Smooth muscle cell (in vitro differentiated cells): ENCODE measurements around the gene ENTPD8. TPM values are rescaled to one million over a fixed set of nuclear protein-coding genes. Genes with fewer than 3 reads are reported as not detected.

Experiments used
- DNase-seq: peaks from one replicate; lab custom pipeline; 2025; ENCODE audit not compliant: unreplicated experiment; lab: John Stamatoyannopoulos, UW
- H2AFZ ChIP-seq: fragments of 200-600 bp; sonication (generic); 2 replicates; pipeline ENCODE4 v1.6.0; 2016; ENCODE audit warnings: antibody characterized with exemption, low read depth, mild to moderate bottlenecking
- H3F3A ChIP-seq: fragments of 200-600 bp; sonication (generic); 2 replicates; pipeline ENCODE4 v1.6.0; 2017; ENCODE audit warnings: antibody characterized with exemption, low read depth
- H3K27ac ChIP-seq: fragments of 200-600 bp; sonication (generic); 2 replicates; pipeline ENCODE4 v1.5.1; 2016; ENCODE audit warnings: low read depth, mild to moderate bottlenecking
- H3K27me3 ChIP-seq: fragments of 200-600 bp; sonication (generic); 2 replicates; pipeline ENCODE4 v1.6.1; 2016; ENCODE audit warnings: low read depth, mild to moderate bottlenecking
- H3K36me3 ChIP-seq: fragments of 200-600 bp; sonication (generic); 2 replicates; pipeline ENCODE4 v1.5.1; 2016; ENCODE audit warnings: low read depth
- H3K4me1 ChIP-seq: fragments of 200-600 bp; sonication (generic); 2 replicates; pipeline ENCODE4 v1.5.1; 2016; ENCODE audit warnings: low read depth
- H3K4me2 ChIP-seq: fragments of 200-600 bp; sonication (generic); 2 replicates; pipeline ENCODE4 v1.6.0; 2016; ENCODE audit warnings: mild to moderate bottlenecking
- H3K4me3 ChIP-seq: fragments of 200-600 bp; sonication (generic); 2 replicates; pipeline ENCODE4 v1.5.1; 2016; ENCODE audit warnings: mild to moderate bottlenecking
- H3K79me2 ChIP-seq: fragments of 200-600 bp; sonication (generic); 2 replicates; pipeline ENCODE4 v1.6.0; 2016; ENCODE audit warnings: low read depth, mild to moderate bottlenecking
- H3K9ac ChIP-seq: fragments of 200-600 bp; sonication (generic); 2 replicates; pipeline ENCODE4 v1.6.0; 2016; ENCODE audit warnings: low read depth
- H3K9me3 ChIP-seq: fragments of 200-600 bp; sonication (generic); replicated peaks from 2 replicates; pipeline ENCODE4 v1.5.1; 2016; ENCODE audit warnings: low read depth
- H4K20me1 ChIP-seq: fragments of 200-600 bp; sonication (generic); 2 replicates; pipeline ENCODE4 v1.6.0; 2016; ENCODE audit warnings: low read depth
- WGBS: methylation state at CpG from one replicate; pipeline ENCODE4 v1.1.7; 2016; ENCODE audit warnings: low lambda C conversion rate; 5-methylcytosine and 5-hydroxymethylcytosine counted together
- polyA plus RNA-seq: library from polyadenylated mRNA; unstranded; fragments of >200 nt; fragmentation: Nextera tagmentation; extraction: Ambion mirVana; gene quantifications from 2 replicates; pipeline ENCODE4 v1.2.1, GENCODE V29; 2016
- total RNA-seq: library from RNA; depleted of rRNA; stranded (reverse); fragments of >200 nt; gene quantifications from 2 replicates; pipeline ENCODE4 v1.2.3, GENCODE V29; 2014
- TF ChIP-seq, protein P1 (sequence below): fragments of 200-600 bp; sonication (generic); IDR thresholded peaks from 2 replicates; pipeline ENCODE4 v1.5.1; 2017; ENCODE audit warnings: borderline replicate concordance, mild to moderate bottlenecking, antibody characterized with exemption; ENCODE audit not compliant: insufficient read depth, poor library complexity, severe bottlenecking

ENTPD8 gene
- total and polyA plus RNA-seq, 2 experiments from 2014 or later, result not detected

DNA sequence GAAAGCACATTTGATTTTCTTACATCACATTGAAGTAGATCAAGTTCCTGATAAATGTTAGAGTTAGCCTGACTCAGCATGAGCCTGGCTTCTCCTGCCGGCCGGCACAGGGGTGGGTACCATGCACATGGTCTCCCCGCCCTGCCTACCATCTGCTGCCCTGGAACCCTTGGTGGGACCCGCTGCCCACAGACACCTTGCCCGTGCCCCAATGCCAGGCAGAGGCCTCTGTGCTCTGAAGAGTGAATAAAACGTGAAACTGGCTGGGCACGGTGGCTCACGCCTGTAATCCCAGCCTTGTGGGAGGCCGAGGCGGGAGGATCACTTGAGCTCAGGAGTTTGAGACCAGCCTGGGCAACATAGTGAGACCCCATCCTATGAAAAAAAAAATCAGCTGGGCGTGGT, 35.5 kb downstream of the ENTPD8 start:
- Histone ChIP-seq H3K9ac (no peak overlapping the region), H2AFZ (no peak overlapping the region), H3K4me3 (no peak overlapping the region), H3K4me1 (no peaks in the 10 kb centered on the region), H3F3A (no peaks in the 10 kb centered on the region), H4K20me1 (peaks cover 61% of the 10 kb centered on the region), H3K27ac (no peak overlapping the region), H3K79me2 (no peaks in the 10 kb centered on the region), H3K27me3 (no peaks in the 10 kb centered on the region), H3K9me3 (no peaks in the 10 kb centered on the region), H3K36me3 (no peaks in the 10 kb centered on the region), H3K4me2 (no peak overlapping the region)
- DNase-seq, result no peak
- WGBS, result 94% methylated on average over 11 of the region's 11 CpGs
- TF ChIP-seq, protein P1, sequence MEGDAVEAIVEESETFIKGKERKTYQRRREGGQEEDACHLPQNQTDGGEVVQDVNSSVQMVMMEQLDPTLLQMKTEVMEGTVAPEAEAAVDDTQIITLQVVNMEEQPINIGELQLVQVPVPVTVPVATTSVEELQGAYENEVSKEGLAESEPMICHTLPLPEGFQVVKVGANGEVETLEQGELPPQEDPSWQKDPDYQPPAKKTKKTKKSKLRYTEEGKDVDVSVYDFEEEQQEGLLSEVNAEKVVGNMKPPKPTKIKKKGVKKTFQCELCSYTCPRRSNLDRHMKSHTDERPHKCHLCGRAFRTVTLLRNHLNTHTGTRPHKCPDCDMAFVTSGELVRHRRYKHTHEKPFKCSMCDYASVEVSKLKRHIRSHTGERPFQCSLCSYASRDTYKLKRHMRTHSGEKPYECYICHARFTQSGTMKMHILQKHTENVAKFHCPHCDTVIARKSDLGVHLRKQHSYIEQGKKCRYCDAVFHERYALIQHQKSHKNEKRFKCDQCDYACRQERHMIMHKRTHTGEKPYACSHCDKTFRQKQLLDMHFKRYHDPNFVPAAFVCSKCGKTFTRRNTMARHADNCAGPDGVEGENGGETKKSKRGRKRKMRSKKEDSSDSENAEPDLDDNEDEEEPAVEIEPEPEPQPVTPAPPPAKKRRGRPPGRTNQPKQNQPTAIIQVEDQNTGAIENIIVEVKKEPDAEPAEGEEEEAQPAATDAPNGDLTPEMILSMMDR, result no peak

- Histone ChIP-seq H3K36me3 (no peaks in the 10 kb centered on the region), H4K20me1 (peaks cover 56% of the 10 kb centered on the region), H3K27ac (no peak overlapping the region), H3K4me3 (no peak overlapping the region), H3F3A (no peaks in the 10 kb centered on the region), H3K9ac (no peak overlapping the region), H3K9me3 (no peaks in the 10 kb centered on the region), H3K79me2 (no peaks in the 10 kb centered on the region), H3K4me2 (no peak overlapping the region), H3K4me1 (no peaks in the 10 kb centered on the region), H2AFZ (no peak overlapping the region), H3K27me3 (no peaks in the 10 kb centered on the region)
- no peak for DNase-seq
- TF ChIP-seq, protein P1, result no peak
- 93% methylated on average over 20 of the region's 24 CpGs for WGBS
Measured at GRCh38 chr9:137404961-137405567, 36.1 kb downstream of the ENTPD8 start.

- Histone ChIP-seq H3F3A (no peaks in the 10 kb centered on the region), H3K4me3 (no peak overlapping the region), H2AFZ (no peak overlapping the region), H3K4me2 (no peak overlapping the region), H3K79me2 (no peaks in the 10 kb centered on the region), H3K27ac (no peak overlapping the region), H3K9me3 (no peaks in the 10 kb centered on the region), H4K20me1 (peaks cover 44% of the 10 kb centered on the region), H3K27me3 (no peaks in the 10 kb centered on the region), H3K9ac (no peak overlapping the region), H3K36me3 (no peaks in the 10 kb centered on the region), H3K4me1 (no peaks in the 10 kb centered on the region)
- 95% methylated on average over 15 of the region's 15 CpGs for WGBS
- no peak for DNase-seq
- TF ChIP-seq, protein P1, result no peak
Measured at GRCh38 chr9:137403269-137403668, 37.9 kb downstream of the ENTPD8 start.

GRCh38 chr9:137402746-137403145, 38.4 kb downstream of the ENTPD8 start:
- Histone ChIP-seq H3K27ac (no peak overlapping the region), H3K4me3 (no peak overlapping the region), H3F3A (no peaks in the 10 kb centered on the region), H3K4me2 (no peak overlapping the region), H3K27me3 (no peaks in the 10 kb centered on the region), H3K79me2 (no peaks in the 10 kb centered on the region), H3K36me3 (no peaks in the 10 kb centered on the region), H3K9me3 (no peaks in the 10 kb centered on the region), H3K9ac (no peak overlapping the region), H4K20me1 (peaks cover 40% of the 10 kb centered on the region), H2AFZ (no peak overlapping the region), H3K4me1 (no peaks in the 10 kb centered on the region)
- DNase-seq, result no peak
- TF ChIP-seq, protein P1, result no peak
- WGBS, result 97% methylated on average over 11 of the region's 11 CpGs
